LHCN-M2 (cell line): ENCODE data around the gene AHNAK2. TPM values are rescaled to one million over a fixed set of nuclear protein-coding genes. Genes with fewer than 3 reads are reported as not detected.
A peak's percentile ranks its signal among the peaks of the same experiment; 100 is the strongest.
"Not testable (repeated sequence)": the region's sequence is repeated elsewhere in the genome, so short reads cannot be mapped to it uniquely, and the experiment has no call there.

Experiments used
- DNase-seq: peaks from one replicate; pipeline ENCODE4 v3.0.0-alpha.2; 2012; ENCODE audit warnings: low read depth
- total RNA-seq: library from RNA; depleted of rRNA; stranded (reverse); fragments of >200 nt; gene quantifications from 2 replicates; pipeline ENCODE4 v1.2.3, GENCODE V29; 2014

AHNAK2 gene
- total RNA-seq, 1 experiment from 2014 or later = 88.2 TPM

DNA sequence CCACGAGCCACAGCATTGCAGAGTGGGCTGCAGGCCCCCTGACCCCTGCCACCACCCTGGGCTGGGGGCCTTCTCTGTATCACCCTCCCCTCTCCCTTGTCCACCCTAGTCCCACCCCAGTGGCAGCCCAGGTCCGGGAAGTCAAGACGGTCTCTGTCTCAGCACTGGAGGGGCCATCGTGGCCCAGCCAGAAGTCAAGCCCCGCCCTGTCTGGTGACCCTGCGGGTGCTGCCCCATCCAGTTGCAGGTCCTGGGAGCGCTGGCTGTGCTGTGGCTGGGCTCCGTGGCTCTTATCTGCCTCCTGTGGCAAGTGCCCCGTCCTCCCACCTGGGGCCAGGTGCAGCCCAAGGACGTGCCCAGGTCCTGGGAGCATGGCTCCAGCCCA lies 50.8 kb downstream of the AHNAK2 start:
- DNase-seq = no peak

DNA sequence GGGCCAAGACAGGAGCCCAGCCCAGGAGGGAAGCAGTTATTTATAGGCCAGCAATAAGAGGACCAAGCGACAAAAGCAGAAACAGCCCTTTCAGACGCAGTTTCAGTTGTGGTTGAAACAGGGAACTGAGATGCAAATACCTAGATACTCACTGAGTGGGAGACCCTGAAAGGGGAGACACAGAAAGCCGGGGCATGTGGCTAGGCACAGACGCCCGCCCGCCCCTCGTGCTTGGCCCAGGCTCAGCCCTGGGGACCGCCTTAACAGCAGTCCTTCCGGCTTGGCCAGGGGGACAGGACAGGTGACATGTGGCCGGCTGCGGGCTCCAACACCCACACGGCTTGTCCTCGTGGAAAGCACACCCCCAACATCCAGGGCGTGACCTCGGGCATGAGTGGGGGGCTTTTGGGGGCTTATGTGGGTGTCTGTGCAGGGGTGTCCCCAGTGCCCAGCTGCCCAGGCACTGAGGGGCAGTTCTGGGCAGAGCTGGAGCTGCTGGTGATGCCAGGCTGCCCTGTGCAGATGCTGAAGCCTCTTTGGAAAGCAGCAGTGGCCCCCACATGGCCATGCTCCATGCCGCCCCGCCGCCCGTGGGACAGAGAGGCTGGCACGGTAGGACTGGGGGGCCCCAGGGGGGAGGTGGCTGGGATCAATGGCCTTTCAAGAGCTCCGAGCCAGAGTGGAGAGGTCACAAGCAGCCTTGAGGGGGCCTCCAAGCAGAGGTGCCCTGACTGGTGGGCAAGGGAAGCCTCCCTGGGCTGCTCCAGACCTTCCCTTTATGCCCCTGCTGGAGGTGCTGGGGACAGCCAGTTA lies 51.3 kb downstream of the AHNAK2 start:
- DNase-seq = no peak

GRCh38 chr14:104925855-104926609 lies 52.1 kb downstream of the AHNAK2 start:
- DNase-seq = no peak

GRCh38 chr14:104925214-104925854 lies 52.8 kb downstream of the AHNAK2 start:
- no peak for DNase-seq

DNA sequence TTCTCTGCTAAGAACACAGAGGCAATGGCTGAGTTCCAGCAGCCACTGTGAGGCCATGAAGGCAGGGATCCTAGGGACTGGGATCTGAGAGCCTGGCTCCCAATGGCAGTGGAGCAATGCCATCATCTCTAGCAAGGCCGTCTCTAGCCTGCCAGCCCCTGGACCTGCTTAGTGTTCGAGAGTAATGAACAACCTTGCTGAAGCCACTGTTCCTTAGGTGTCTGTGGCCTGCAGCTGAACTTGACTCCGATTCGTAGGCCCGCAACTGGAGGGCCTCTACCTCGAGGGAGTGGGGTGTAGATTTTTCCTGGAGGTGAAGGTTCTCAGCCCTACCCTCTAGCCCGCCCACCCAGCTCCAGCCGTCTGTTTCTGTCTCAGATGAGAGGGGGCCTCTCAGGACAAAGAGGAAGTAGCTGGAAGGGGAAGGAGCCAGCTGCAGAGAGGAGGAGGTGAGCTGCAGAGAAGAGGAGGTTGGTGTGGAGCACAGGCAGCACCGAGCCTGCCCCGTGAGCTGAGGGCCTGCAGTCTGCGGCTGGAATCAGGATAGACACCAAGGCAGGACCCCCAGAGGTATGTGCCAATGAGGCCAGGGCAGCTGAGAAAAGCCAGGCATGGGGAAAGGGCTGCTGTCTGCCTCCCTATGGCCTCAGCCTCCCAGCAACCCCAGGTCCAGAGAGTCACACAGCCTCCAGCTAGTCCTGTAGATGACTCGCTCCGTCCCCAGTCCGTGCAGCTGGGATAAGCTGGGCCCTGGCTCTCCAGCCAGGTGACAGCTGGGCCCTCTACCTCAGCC lies 53.6 kb downstream of the AHNAK2 start, which contains the start of gene PLD4:
Gene PLD4 (plus strand): TSS at position 459 of the 793 bp plus-strand sequence. CDS start 2,262 bp downstream, outside the sequence.
- DNase-seq = no peak

DNA sequence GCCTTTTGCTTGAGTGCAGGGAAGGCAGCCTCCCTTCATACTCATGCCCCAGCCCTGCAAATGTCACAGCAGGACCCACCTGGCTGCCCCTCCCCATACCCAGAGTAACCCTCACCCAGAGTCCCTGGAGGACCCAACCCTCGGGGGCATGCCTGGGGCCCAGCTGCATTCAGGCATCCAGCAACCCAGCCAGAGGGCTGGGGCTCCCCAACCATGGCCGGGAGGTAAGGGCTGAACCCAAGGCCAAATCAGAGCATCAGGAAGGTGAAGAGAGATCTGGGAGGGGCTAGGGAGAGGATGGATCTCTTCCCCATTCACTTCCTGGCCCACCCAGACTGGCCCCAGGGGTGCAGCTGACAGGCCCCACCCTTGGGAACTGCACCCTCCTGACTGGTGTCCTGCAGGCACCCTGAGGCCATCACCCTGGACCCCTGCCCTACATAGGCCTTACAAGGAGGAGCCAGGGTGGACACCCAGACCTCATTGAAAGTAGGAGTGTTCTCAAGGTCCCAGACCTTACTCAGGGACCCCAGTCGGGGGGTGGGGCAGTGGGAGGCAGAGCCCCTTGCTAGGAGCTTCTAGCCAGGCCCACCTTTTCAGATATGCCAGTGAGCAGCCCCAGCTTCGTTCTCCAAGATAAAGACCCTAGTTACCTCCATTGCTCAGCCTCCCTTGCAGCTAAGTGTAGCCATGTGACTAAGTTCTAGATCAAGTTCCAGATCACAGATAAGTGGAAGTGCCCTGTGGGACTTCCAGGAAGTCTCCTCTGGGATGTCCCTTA lies 54.3 kb downstream of the AHNAK2 start:
- DNase-seq = no peak

GRCh38 chr14:104919993-104920315 lies 58.2 kb downstream of the AHNAK2 start:
- DNase-seq = peak; percentile 35

- DNase-seq = not testable (repeated sequence)
Measured at GRCh38 chr14:104919152-104919992, 58.8 kb downstream of the AHNAK2 start.

DNA sequence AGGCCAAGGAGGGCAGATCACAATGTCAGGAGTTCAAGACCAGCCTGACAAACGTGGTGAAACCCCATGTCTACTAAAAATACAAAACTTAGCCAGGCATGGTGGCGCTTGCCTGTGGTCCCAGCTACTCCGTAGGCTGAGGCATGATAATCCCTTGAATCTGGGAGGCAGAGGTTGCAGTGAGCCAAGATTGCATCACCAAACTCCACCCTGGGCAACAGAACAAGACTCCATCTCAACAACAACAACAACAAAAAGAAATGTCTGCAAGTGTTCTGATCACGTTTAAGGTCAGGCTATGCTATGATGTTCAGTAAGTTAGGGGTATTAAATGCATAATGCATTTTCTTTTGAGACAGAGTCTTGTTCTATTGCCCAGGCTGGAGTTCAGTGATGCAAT lies 60.2 kb downstream of the AHNAK2 start:
- no peak for DNase-seq

DNA sequence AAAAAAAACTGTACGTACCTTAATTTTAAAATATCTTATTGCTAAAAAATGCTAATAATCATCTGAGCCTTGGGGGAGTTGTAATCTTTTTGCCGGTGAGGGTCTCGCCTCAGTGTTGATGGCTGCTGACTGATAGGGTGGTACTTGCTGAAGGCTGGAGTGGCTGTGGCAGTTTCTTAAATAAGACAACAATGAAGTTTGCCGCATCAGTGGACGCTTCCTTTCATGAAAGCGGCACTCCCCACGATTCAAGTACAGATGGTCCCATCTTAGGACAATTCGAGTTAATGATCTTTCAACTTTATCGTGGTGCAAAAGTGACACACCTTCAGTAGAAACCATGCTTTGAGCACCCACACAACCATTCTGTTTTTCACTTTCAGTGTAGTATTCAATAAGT lies 61.1 kb downstream of the AHNAK2 start:
- no peak for DNase-seq

DNA sequence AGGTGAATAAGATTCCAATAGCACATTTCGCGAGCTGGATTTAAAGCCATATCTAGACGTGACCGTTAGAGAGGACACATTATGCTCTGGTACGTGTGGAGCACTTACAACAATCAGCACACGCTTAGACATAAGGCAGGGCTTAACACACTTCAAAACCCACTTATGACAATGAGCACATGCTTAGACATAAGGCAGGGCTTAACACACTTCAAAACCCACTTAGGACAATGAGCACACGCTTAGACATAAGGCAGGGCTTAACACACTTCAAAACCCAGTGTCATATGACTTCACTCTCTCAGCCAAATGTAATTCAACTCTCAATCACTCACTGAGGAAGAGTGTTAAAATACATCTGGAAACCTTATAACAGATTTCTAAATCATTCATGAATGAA lies 64.7 kb downstream of the AHNAK2 start:
- no peak for DNase-seq

GRCh38 chr14:104912053-104912452 lies 66.1 kb downstream of the AHNAK2 start:
- no peak for DNase-seq

DNA sequence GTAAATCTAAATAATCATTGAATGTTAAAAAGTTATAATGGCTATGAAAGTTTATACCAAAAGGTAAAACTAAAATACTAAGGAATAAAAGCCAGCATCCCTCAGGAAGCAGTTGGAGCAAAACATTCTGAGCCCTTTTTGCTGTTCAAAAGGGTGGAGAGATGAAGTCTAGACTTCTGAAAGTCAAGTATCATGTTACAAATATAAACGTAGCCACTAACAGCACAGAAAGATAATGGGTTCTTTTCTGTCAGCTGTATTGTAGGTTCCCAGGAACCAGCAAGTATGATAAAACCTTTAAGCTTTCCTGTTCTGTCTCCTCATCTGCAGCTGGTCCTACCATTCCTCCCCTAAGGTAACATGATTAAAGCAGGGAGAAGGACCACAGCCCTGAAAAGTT lies 69.9 kb downstream of the AHNAK2 start:
- no peak for DNase-seq

DNA sequence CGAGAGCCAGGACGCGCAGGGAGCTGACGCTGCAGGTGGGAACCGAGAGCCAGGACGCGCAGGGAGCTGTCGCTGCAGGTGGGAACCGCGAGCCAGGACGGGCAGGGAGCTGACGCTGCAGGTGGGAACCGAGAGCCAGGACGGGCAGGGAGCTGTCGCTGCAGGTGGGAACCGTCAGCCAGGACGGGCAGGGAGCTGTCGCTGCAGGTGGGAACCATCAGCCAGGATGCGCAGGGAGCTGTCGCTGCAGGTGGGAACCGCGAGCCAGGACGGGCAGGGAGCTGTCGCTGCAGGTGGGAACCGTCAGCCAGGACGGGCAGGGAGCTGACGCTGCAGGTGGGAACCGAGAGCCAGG lies 72.6 kb downstream of the AHNAK2 start:
- not testable (repeated sequence) for DNase-seq

DNA sequence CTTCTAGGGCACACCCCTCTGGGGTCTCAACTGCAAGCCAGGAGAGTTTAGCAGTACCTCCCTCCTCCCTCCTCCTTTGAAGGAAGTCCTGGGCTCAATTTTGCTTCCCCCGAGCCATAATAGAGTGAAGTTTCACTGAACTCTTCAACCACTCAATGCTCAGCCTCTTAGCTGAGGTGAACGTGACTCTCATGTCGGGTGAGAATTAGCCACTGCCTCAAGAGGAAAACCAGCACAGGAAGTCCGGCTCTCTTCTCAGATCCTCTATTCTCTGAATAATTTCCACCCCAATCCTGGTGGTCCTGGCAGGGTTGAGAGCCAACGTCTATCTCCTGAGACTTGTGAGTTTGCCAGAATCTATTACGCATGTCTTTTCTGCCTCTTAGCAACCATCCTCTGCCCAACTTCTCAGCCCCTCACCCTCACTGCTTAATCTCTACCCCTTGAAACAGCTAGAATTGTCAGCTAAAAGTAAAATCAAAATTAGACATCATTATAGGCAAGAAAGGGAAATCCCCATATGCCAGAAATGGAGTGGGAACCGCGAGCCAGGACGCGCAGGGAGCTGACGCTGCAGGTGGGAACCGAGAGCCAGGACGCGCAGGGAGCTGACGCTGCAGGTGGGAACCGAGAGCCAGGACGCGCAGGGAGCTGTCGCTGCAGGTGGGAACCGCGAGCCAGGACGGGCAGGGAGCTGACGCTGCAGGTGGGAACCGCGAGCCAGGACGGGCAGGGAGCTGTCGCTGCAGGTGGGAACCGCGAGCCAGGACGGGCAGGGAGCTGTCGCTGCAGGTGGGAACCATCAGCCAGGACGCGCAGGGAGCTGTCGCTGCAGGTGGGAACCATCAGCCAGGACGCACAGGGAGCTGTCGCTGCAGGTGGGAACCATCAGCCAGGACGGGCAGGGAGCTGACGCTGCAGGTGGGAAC lies 73.3 kb downstream of the AHNAK2 start:
- not testable (repeated sequence) for DNase-seq

GRCh38 chr14:104903990-104904389 lies 74.2 kb downstream of the AHNAK2 start:
- DNase-seq = no peak

DNA sequence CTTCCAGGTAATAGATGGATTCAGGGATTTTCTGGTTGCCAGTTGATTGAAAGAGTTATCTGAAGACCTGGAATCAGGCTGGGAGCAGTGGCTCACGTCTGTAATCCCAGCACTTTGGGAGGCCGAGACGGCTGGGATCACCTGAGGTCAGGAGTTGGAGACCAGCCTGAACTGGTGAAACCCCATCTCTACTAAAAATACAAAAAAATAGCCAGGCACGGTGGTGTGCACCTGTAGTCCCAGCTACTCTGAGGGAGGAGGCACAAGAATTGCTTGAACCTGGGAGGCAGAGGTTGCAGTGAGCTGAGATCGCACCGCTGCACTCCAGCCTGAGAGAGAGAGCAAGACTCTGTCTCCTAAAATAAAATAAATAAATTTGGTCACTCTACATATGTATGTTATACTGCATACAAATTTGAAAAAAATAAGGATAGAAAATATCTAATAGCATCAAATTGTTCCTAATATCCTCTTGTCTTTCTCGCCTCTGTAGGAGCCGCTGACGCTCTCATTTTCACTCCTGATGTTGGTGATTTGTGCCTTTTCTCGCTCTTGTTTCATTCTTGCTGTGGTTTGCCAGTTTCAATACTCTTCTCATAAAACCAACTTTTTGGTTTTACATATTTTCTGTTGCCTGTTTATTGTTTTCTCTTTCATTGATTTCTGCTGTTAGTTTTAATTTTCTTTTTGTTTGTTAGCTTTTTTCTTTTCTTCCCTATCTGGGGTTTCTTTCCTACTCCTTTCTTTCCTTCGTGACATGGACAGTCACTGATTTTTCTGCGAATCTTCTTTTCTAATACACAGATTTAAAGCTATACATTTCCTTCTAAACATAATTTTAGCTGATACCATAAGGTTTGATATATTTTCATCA lies 77.3 kb downstream of the AHNAK2 start:
- no peak for DNase-seq

DNA sequence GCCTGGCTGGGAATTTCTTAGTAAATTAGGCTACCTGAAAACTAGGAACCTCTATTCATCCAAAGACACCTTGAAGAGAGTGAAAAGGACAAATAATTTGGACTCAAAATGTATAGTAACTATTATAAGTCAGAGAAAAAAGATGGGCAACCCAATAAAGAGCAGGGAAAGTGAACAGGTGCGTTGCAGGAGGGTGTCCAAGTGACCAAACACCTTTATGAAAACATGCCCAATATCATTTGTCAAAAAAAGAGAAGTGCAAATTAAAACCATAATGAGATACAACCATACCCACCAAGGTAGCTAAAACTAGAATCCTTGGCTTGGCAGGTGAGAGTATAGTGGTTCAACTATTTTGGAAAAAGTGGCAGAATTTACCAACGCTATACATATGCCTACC lies 78.4 kb downstream of the AHNAK2 start:
- DNase-seq = no peak
